HT1080 (cell line): ENCODE data around the gene P2RY2. TPM values are rescaled to one million over a fixed set of nuclear protein-coding genes. Genes with fewer than 3 reads are reported as not detected.
"Not testable (repeated sequence)": the region's sequence is repeated elsewhere in the genome, so short reads cannot be mapped to it uniquely, and the experiment has no call there.

Experiments used
- DNase-seq: peaks from one replicate; pipeline ENCODE4 v3.0.0-alpha.2; 2015; ENCODE audit warnings: low read depth
- total RNA-seq: library from RNA; depleted of rRNA; stranded (reverse); fragments of >200 nt; shearing (Covaris generic); gene quantifications from 2 replicates; pipeline ENCODE4 v1.2.3, GENCODE V29; 2014

P2RY2 gene
- total RNA-seq, 1 experiment from 2014 or later, result 0.05 TPM

DNA sequence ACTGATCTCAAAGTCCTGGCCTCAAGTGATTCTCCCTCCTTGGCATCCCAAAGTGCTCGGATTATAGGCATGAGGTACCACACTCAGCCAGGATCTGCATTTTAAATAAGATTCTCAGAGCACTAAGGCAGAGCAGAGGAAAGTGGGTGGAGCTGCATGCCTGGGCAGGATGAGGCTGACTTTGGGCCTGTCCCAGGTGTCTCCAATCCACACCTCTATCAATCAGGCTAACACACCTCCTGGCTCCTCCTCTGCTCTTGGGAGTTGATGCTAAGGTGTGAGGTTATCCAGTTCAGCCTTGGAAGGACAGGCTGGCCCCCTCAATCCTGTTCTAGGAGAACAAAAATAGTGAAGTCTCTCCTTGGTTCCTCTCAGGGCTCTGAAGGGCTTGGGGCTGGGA is 30.2 kb upstream of the P2RY2 start:
- no peak for DNase-seq

DNA sequence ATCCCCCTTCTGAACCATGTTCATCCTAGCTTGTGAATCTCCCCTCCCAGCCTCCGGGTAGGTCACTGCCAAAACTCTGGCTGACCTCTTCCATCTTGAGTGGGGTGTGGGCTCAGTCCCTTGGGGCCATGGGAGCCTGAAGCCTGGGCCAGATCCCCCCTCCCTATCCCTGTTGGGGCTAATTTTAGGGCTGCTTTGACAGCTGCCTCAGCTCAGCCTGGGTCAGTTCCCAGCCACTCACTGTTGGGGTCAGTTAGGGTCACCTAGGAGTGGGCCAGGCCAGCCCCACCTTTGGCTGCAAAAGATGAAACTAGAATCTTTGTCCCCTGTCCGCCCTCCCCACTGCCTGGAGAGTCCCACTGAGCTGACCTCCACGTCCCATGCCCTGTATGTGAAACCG is 29.8 kb upstream of the P2RY2 start:
- no peak for DNase-seq

DNA sequence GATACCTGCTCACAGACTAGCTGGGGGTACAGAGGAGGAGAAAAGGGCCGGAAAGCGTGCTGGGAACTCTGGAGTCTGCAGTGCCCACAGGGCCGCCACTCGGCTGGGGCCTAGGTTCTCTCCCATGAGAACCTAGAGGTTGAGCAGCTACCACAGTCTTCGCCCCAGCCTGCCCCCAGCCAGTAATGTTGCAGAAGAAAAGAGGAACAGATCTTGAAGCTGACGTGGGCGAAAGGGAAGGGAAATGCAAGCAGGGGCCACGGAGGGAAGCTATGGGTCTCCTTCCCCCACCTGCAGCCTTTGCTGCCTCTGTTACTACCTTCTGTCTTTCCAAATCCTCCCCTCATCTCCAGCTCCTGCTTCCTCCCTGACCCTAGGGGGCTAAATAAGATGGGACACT is 28.8 kb upstream of the P2RY2 start:
- no peak for DNase-seq

DNA sequence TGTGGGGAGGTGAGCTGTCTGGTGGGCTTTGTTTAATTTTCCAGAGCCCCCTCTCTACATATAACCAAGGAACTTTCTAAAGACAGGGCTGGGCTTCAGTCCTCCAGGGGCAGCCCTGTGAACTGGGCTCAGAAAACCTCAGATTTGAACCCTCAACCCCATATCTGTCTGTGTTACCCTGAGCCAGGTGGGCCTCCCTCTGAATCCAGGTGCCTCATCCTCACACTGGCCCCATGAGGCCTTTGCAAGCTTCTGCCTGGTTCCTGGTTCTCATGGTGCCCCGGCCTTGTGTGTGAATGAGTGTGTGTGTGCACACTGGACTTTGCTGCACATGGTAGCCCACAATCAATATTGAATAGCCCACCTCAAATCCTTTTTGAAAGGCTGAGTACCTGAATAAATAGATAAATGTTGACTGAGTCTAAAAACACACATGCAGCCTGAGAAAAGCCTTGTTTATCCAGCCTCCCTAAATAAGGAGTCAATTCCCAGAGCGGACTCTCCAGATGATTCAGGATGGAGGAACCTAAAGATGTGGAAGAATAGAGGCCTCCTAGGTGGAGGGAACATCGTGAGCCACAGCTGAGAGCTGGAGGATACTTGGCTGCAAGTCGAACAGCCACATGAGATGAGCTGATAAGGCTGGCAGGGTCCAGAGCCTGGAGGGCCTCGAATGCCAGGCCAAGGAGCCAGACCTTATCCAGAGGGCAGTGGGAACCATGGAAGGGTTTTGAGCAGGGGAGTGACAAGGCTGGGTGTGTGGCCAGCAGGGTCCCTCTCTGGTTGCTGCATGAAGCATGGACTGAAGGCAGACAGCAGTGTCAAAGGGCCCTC is 28.1 kb upstream of the P2RY2 start:
- DNase-seq, result no peak

DNA sequence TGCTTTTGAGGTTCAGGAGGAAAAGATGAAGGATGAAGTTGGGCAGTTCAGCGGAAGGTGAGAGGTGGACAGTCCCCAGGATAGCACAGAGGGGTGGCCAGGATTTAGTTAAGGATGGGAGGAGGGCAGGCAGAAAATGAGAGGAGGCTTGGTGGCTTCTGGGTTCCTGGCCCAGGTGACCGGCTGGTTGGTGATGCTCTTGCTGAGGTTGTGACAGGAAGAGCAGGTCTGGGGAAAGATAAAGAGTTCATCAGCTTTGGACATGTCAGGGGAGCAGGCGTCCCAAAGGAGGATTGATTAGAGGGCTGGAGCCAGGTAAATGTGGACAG is 27.6 kb upstream of the P2RY2 start:
- DNase-seq, result no peak

DNA sequence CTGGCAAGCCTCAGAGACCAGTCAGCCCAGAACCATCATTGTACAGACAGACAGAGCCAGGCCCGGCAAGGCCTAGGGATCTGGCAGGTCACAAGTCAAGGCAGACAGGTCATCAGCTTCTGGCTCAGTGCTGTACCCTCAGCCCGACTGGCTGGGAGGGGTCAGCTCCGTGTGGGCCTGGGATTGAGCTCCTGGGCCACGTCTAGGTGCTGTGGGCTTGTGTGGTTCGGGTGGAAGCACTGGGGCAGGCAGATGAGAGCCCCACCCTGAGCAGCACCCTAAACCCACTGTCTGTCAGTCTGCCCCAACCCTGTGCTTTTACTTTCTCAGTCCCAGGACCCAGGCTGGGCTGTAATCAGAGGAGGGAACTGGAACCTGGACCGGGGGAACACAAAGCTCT is 26.9 kb upstream of the P2RY2 start:
- no peak for DNase-seq

DNA sequence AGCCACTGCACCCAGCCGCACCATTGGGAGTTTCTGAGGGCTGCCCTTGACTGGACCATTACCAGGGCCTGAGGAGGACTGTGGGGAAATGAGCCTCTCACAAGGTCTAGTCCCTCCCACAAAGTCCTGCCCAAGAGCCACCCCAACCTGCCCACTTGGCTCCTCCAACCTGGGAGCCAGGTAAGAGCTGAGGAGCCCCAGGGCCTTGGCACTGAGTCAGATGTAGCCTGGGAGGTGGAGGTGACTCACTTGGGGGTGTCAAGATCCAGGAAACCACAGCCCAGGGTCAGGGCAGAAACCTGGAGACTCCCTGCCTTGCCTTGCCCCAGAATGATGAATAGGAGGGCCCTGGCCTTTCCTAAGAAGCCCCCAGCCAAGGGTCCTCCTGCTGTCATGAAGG is 25.8 kb upstream of the P2RY2 start:
- peak; percentile 65 for DNase-seq

DNA sequence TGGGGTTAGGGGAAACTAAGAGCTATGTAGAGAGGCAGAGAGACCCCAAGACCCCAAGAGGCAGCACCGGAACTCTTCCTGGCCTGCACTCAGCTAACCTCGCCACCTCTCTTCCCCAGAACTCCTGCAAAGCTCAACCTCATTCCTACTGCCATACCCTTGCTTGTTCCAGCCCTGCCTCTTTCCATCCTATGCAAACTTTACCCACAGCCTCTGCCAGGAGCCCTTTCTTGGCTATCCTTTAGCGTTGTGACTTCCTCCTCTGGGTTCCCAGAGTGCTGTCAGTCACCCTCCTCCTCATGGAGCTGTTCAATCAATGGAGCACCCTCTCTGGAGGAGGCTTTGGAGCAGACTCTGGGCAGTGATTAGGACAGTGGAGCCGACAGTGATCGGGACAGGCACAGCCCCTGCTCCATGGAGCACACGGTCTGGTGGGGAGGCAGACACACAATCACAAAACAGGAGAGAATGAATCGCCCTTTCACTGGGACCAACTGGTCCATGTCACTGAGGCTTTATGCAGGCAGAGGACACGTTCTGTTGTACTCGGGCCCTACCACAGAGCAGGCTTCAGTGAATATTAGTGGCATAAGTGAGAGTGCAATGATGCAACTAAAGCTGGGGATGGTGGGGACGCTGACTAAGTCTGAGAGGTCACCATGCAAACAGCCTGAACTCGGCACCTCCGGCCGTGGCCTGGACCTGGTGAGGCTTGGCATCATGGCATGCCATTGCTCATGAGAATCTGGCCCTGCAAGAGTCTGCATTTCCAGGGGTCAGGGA is 24.6 kb upstream of the P2RY2 start:
- no peak for DNase-seq

DNA sequence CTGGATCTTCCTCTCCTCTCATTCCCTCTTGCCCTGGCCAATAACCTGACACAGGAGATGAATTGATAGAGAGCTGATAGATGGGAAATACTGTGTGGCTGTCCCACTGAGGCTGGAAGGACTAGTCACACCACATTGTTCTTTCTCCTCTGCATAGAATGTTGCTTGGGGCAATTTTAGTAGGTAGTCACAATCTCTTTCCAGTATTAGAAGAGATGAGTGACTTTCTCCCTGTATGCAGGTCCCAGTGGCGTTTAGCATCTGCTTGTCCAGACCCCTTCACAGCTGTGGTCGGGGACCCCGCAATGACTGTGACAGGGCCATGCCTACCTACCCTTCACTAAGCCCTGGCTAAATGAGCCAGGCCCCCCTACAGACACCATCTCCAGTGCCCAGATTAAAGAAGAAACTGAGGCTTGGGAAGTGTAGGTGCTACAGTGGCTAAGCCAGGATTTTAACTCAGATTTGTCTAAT is 24.0 kb upstream of the P2RY2 start:
- no peak for DNase-seq

DNA sequence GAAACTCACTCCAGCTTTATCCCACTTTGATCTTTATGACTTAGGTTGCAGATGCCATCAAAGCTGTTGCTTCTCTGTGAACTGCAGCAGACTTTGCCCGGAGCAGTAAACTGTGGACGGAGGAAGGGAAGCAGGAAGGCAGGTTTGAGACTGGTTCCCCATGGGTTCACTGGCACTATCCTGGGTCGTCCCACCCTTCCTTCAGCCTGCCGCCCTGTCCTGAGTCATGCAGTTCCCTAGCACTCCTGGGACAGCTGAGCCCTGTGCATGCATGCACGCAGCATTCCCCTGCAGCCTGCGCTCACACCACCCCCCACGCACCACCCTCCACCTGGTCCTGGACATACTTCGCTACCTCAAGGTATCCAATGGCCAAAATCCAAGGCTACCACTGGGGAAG is 23.5 kb upstream of the P2RY2 start:
- DNase-seq, result no peak

DNA sequence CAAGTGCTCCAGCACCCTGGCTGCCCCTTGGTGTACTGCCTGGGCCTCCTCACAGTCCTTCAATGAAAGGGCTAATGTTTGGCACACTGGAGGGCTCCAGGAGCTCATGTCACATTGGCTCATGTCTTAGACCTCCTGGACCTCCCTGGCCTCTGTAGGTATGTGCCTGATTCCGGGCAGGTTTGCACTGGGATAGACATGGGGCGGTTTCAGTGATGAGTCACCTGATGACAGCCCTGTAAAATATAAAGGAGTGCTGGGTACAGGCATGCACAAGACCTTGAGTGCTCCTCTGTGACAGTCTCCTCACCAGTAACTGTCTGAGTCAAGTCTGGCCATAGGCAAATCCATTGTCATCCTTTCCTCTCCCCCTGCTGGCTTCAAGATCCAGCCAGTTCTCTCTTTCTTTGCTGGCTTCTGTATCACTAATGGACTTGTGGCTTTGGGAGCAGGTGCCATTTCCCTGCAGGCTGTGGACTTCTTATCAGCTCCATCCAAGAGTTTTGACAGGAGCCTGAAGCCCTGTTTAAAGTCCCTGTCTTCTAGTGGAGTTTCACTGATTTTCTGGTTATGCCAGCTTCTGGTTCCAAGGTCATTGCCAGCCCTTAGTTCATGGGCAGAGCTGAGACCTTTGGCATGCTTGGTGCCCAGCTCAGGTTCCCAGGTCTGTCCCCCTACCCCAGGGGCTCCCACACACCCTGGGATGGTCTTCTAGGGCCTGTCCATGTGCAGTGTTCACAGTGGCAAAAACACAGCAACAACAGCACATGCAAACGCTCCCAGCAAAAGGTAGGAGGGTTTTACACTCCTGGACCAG is 22.7 kb upstream of the P2RY2 start:
- peak; percentile 81 for DNase-seq

DNA sequence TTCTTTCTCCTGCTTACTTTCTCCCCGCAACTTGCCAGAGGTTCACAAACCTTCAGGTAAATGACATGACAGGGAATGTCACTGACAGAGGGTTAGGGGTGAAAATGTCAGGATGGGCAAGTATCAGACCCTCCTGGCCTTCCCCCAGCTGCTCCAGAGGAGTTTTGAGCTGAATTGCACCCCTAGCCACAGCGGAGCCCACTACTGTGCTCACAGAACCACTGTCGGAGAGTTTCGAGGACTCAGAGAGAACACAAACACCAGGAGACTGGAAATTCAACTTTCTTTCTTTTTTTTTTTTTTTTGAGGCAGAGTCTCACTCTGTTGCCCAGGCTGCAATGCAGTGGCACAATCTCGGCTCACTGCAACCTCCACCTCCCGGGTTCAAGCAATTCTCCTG is 21.5 kb upstream of the P2RY2 start:
- DNase-seq, result no peak

DNA sequence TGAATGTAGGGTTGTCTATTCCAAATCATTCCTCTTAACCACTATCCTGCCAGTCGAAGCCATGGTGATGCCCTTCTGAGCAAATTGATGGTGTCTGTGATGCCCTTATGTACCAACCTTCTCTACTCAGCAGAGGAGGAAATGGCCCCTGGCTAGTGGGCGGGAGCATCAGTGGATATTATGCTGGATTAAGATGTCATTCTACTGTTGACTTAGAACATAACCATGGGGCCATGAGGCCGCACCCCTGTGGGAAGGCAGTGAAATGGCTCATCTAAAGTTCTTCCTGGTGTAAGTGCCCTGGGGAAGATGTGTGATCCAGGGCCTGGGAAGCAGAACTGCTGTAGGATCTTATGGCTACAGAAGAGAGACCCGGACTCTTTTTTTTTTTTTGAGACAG is 20.7 kb upstream of the P2RY2 start:
- DNase-seq, result no peak

DNA sequence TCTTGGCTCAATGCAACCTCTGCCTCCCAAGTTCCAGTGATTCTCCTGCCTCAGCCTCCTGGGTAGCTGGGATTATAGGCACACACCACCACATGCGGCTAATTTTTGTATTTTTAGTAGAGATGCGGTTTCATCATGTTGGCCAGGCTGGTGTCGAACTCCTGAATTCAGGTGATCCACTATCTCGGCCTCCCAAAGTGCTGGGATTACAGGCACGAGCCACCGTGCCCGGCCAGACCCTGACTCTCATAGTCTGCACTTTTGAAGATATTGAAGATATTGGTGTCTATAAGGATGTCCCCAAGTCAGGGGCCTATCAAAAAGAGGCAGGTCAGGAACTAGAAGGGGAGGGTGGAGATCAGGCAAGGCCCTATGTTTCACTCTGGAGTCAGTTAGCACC is 20.3 kb upstream of the P2RY2 start:
- DNase-seq, result not testable (repeated sequence)

DNA sequence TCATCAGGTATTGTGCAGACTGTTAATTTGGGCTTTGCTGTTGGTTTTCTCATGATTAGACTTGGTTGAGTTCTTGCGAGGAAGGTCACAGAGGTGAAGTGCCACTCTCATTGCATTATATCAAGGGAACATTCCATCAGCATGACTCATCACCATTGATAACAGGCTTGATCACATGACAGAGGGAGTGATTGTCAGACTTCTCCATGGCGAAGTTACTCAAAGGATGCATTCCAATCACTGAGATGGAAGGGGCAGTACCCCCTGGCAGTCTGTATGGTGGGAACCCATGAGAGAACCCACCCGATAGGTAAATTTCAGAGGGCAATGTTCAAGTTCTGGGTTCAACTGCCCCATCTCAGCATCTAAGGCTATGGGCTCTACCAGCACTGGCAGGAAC is 19.4 kb upstream of the P2RY2 start:
- DNase-seq, result peak; percentile 48

DNA sequence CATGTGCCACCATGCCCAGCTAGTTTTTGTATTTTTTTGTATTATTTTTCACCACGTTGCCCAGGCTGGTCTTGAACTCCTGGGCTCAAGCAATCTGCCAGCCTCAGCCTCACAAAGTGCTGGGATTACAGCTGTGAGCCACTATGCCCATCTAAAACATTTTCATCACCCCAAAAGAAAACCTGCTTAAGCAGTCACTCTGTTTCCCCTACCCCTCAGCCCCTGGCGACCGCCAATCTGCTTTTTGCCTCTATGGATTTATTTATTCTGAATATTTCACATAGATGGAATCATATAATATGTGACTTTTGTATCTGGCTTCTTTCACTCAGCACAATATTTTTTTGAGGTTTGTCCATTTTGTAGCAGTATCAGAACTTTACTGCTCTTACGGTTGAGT is 18.6 kb upstream of the P2RY2 start:
- DNase-seq, result no peak

DNA sequence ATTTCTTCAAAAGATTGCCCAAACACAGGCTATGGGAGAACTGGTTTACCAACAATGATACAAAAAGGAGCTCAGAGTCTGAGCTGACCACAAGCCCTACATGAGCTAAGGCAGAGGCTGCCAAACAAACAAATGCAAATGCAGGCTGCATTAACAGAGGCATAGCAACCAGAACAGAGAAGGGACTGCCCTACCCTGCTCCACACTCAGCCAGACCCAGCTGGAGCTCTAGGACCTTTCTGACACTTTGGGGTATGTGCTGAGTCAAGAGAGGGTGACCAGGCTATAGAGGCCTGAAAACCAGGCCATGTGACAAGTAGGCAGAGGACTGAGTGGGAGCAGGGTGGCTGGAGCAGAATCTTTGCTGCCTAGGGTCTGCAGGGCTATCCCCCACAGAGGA is 17.8 kb upstream of the P2RY2 start:
- DNase-seq, result no peak

DNA sequence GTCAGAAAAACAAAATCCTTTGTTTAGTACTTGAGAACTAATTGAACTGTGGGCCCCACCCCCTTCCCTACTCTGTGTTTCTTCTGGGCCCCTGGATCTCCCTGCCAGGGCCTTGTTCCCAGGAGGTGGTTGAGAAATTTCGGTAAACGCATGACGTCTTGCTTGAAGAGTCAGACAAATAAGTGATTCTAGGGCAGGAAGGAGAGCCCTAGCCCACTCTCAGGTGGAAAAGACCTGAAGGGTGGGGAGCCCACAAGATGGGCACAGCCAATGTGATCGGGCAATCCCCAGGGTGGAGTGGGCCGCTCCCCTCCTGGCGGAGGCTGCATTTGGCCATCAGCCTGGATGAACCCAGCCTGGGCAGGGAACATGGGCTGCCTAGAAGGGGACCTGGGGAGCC is 16.8 kb upstream of the P2RY2 start:
- no peak for DNase-seq

DNA sequence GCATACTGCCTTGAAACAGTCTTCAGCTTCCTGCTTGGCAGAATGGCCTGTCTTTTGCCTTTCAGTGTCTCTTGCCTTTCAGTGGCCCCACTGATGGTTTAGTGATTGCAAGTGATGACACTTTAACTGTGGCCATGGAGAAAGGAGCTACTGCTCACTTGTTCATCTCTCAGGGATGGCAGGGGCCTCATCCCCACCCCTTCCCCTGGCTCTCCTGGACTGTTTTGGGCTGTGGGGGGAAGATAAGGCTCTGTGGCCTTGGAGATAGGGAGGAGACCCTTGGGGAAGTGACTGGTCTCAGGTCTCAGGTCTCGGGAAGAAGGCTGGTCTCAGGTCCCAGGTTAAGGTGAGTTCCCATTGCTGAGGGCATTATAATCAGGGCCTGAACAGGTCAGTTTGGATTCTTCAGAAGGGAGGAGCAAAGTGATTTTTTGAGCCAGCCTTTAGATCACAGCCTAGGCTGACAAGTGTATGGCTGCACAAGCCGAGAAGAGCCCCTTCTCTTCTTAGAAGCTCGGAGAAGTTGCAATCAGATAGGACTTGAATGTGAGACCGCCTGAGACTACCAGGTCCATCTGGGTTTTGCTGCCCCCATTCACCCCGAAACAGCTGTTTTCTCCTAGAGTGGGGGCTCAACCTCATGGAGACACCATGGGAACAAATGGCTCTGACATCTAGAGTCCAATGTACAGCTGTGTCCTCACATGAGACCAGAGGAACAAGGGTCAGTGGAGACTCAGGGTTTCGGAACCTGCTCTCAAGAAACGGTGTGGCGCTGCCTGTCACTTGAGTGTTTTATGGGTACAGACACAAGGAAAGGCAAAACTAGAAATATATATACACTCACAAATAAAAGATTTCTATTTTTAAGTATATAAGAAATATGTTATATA is 15.9 kb upstream of the P2RY2 start:
- no peak for DNase-seq

DNA sequence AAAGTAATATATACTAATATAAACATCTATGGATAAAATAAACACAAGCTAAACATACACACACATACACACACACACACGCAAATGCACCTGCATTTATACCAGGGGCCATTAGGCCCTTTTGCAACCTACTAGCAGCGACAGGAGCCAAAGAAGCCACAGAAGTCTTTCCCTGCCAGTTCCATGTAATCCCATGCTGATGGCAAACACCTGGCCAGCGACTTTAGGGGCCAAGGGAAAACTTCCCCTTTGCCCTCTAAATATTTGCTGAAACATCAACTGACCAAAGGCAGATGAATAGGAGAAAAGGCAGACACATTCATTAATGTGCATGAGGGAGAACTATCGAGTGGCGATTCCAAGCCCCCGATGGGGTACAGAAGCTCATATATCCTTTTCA is 14.8 kb upstream of the P2RY2 start:
- no peak for DNase-seq

DNA sequence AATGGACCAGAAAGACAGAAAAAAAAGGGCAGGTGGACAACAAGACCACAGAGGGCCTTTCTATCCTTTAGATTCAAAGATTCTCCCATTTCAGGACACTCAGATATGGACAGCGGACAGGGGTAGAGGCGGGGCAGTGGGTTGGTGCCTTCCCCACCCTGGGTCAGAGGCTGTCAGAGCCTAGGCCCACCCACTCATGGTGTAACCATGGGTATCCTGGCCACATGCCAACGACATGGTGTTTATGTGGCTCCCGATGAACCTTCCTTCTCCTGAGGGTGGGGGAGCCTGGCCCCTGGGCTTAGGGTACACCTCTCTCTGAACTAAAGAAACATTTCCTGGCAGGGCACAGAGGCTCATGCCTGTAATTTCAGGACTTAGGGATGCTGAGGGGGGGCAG is 14.3 kb upstream of the P2RY2 start:
- DNase-seq, result no peak
